HepG2 (cell line): ENCODE data around the gene POU2F1.

Source experiments
- ATF4 ChIP-seq, 2 experiments: fragments of 450-650 bp in 1 of 2; sonication (generic) in 1 of 2; formaldehyde crosslinking; IDR thresholded peaks; 2 replicates each; pipeline versions ENCODE4 v1.5.0 to v1.8.0; 2020 to 2022; ENCODE audit warnings: mild to moderate bottlenecking in 1 of 2, missing genetic modification reagents in 1 of 2
- CREB3 ChIP-seq: sonication (generic); formaldehyde crosslinking; IDR thresholded peaks from 2 replicates; pipeline ENCODE4 v1.5.0; 2020; ENCODE audit warnings: missing genetic modification reagents
- CTCF ChIP-seq: sonication (generic); formaldehyde crosslinking; IDR thresholded peaks from 2 replicates; pipeline ENCODE4 v1.5.0; 2020; ENCODE audit warnings: mild to moderate bottlenecking, missing genetic modification reagents, moderate library complexity
- EP300 ChIP-seq, 3 experiments: sonication (generic) in 1 of 3; formaldehyde crosslinking in 1 of 3; IDR thresholded peaks; 2 replicates each; pipeline versions ENCODE4 v1.5.1 to v1.6.1; 2011 to 2020; ENCODE audit warnings: low read depth in 2 of 3, low read length in 2 of 3, borderline replicate concordance in 1 of 3, improper control_type of control experiment in 1 of 3, mild to moderate bottlenecking in 1 of 3, missing genetic modification reagents in 1 of 3, moderate library complexity in 1 of 3
- IKZF4 ChIP-seq: sonication (generic); formaldehyde crosslinking; IDR thresholded peaks from 2 replicates; pipeline ENCODE4 v1.5.1; 2020; ENCODE audit warnings: borderline replicate concordance, mild to moderate bottlenecking, low read depth, missing genetic modification reagents; ENCODE audit errors: not compliant biosample characterization
- NFYB ChIP-seq: sonication (generic); formaldehyde crosslinking; IDR thresholded peaks from 2 replicates; pipeline ENCODE4 v1.4.0; 2020; ENCODE audit warnings: missing genetic modification reagents
- PHB2 ChIP-seq: fragments of 450-650 bp; IDR thresholded peaks from 2 replicates; pipeline ENCODE4 v1.6.1; 2018; ENCODE audit not compliant: partially characterized antibody
- RELA ChIP-seq: sonication (generic); formaldehyde crosslinking; IDR thresholded peaks from 2 replicates; pipeline ENCODE4 v1.4.0; 2020; ENCODE audit warnings: missing genetic modification reagents
- SP1 ChIP-seq, 2 experiments: fragments of 450-650 bp in 1 of 2; sonication (generic) in 1 of 2; formaldehyde crosslinking in 1 of 2; IDR thresholded peaks; 2 replicates each; pipeline versions ENCODE4 v1.4.0 to v1.6.1; 2016 to 2020; ENCODE audit warnings: missing genetic modification reagents in 1 of 2
- SP2 ChIP-seq: sonication (generic); formaldehyde crosslinking; IDR thresholded peaks from 2 replicates; pipeline ENCODE4 v1.5.1; 2020; ENCODE audit warnings: mild to moderate bottlenecking, missing genetic modification reagents
- ZNF660 ChIP-seq: sonication (generic); formaldehyde crosslinking; IDR thresholded peaks from 2 replicates; pipeline ENCODE4 v1.5.1; 2020; ENCODE audit warnings: mild to moderate bottlenecking, low read depth, missing genetic modification reagents, borderline replicate concordance
- TF ChIP-seq, protein P1 (sequence below): sonication (generic); formaldehyde crosslinking; IDR thresholded peaks from 2 replicates; pipeline ENCODE4 v1.8.0; 2022; ENCODE audit warnings: missing genetic modification reagents, mild to moderate bottlenecking, inconsistent platforms, borderline replicate concordance

DNA sequence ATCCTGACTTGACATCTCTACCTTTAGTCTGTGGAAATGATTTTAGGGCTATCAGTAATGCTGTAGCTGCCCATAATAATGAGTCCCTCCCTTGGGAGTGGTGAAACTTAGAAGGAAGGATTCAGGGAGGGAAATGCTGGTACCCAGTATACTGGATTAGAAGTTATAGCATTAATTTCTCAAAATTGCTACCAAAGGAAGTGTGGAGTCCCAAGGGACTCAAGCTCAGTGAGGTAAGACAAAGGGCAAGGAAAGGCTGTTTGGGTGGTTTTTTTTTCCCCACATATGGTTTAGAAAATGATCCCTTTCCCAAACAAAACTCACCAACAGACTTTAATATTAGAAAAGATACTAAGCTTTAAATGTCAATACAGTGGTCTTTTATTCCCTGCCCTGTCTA lies 197.7 kb downstream of the POU2F1 start:
- TF ChIP-seq NFYB (CRISPR knock-in tag) (no peak), SP1 (IDR thresholded peaks at IDR 0.05) (no peak), SP1 (CRISPR knock-in tag; IDR thresholded peaks at IDR 0.05) (no peak), CREB3 (CRISPR knock-in tag) (no peak), EP300 (IDR thresholded peaks at IDR 0.05; ENCODE audit: low read depth in 2 of 2, low read length in 2 of 2) (no peak), EP300 (CRISPR knock-in tag; IDR thresholded peaks at IDR 0.05; ENCODE audit: borderline replicate concordance) (no peak), ATF4 (CRISPR knock-in tag; IDR thresholded peaks at IDR 0.05) (no peak), RELA (CRISPR knock-in tag) (no peak), ZNF660 (CRISPR knock-in tag) (no peak), PHB2 (no peak), IKZF4 (CRISPR knock-in tag) (no peak), SP2 (no peak), CTCF (CRISPR knock-in tag) (no peak)
- TF ChIP-seq, protein P1, sequence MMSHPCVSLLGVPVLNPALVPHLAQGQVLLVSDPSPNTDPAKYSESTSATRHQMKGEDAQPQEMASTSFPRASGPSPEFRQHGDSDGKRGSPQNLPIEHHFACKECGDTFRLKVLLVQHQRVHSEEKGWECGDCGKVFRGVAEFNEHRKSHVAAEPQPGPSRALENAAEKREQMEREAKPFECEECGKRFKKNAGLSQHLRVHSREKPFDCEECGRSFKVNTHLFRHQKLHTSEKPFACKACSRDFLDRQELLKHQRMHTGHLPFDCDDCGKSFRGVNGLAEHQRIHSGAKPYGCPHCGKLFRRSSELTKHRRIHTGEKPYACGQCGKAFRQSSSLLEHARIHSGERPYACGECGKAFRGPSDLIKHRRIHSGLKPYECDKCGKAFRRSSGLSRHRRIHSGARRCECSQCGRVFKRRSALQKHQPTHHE: no peak
